IMR-90 (cell line): Measurements from ENCODE around the gene OR10H5.

Experiments
- BHLHE40 ChIP-seq: fragments of 150-350 bp; IDR thresholded peaks from 2 replicates; pipeline ENCODE4 v1.6.1; 2016; ENCODE audit warnings: mild to moderate bottlenecking, low read depth, low read length
- CEBPB ChIP-seq: IDR thresholded peaks from 2 replicates; pipeline ENCODE4 v1.6.1; 2012; ENCODE audit warnings: low read depth, low read length, improper control_type of control experiment
- CHD1 ChIP-seq: IDR thresholded peaks from 2 replicates; pipeline ENCODE4 v1.6.1; 2012; ENCODE audit warnings: low read depth, low read length, improper control_type of control experiment
- CTCF ChIP-seq: conservative IDR thresholded peaks from 2 replicates; pipeline ENCODE4 v1.5.1; 2012; ENCODE audit warnings: mild to moderate bottlenecking, low read depth, low read length, improper control_type of control experiment
- ELK1 ChIP-seq: fragments of 150-350 bp; IDR thresholded peaks from 2 replicates; pipeline ENCODE4 v1.6.1; 2016; ENCODE audit warnings: low read depth, mild to moderate bottlenecking, low read length, moderate library complexity, borderline replicate concordance
- MAFK ChIP-seq: IDR thresholded peaks from 2 replicates; pipeline ENCODE4 v1.6.1; 2012; ENCODE audit warnings: low read depth, low read length, improper control_type of control experiment
- MAZ ChIP-seq: IDR thresholded peaks from 2 replicates; pipeline ENCODE4 v1.6.1; 2012; ENCODE audit warnings: low read depth, mild to moderate bottlenecking, low read length, improper control_type of control experiment, moderate library complexity, borderline replicate concordance
- MXI1 ChIP-seq: IDR thresholded peaks from 2 replicates; pipeline ENCODE4 v1.6.1; 2012; ENCODE audit warnings: low read depth, mild to moderate bottlenecking, low read length, moderate library complexity, borderline replicate concordance
- POLR2A ChIP-seq: IDR thresholded peaks from 2 replicates; pipeline ENCODE4 v1.6.1; 2012; ENCODE audit warnings: mild to moderate bottlenecking, low read depth, low read length
- RAD21 ChIP-seq: IDR thresholded peaks from 2 replicates; pipeline ENCODE4 v1.6.1; 2012; ENCODE audit warnings: low read length, improper control_type of control experiment
- RCOR1 ChIP-seq: IDR thresholded peaks from 2 replicates; pipeline ENCODE4 v1.6.1; 2012; ENCODE audit warnings: mild to moderate bottlenecking, low read length, improper control_type of control experiment; ENCODE audit not compliant: insufficient replicate concordance
- RFX5 ChIP-seq: IDR thresholded peaks from 2 replicates; pipeline ENCODE4 v1.8.0; 2012; ENCODE audit warnings: low read depth, mild to moderate bottlenecking, low read length, moderate library complexity
- SMC3 ChIP-seq: fragments of 150-350 bp; IDR thresholded peaks from 2 replicates; pipeline ENCODE4 v1.6.1; 2016; ENCODE audit warnings: low read depth, mild to moderate bottlenecking, antibody characterized with exemption, low read length, moderate library complexity
- USF2 ChIP-seq: fragments of 150-350 bp; IDR thresholded peaks from 2 replicates; pipeline ENCODE4 v1.6.1; 2017; ENCODE audit warnings: mild to moderate bottlenecking, antibody characterized with exemption, low read length, low read depth

- TF ChIP-seq RFX5 (no peak), RCOR1 (no peak), CTCF (no peak), USF2 (no peak), RAD21 (no peak), POLR2A (no peak), ELK1 (no peak), CHD1 (no peak), CEBPB (no peak), SMC3 (no peak), MXI1 (no peak), BHLHE40 (no peak), MAZ (no peak), MAFK (no peak)
Observed at GRCh38 chr19:15790096-15790495, 2.6 kb downstream of the OR10H5 start.
